ACC112 (cell line): Measurements from ENCODE around the gene OR6X1.

ENCODE experiments used
- H2AFZ ChIP-seq: fragments of 200-600 bp; sonication (generic); one replicate; pipeline ENCODE4 v1.6.0; 2017; ENCODE audit warnings: antibody characterized with exemption, low read length; ENCODE audit not compliant: unreplicated experiment
- H3K27ac ChIP-seq: fragments of 200-600 bp; sonication (generic); 2 replicates; pipeline ENCODE4 v1.5.1; 2014; ENCODE audit warnings: low read depth, mild to moderate bottlenecking, antibody characterized with exemption, low read length, moderate library complexity
- H3K27me3 ChIP-seq: fragments of 200-600 bp; sonication (generic); 2 replicates; pipeline ENCODE4 v1.6.1; 2014; ENCODE audit warnings: mild to moderate bottlenecking, antibody characterized with exemption, low read length, moderate library complexity, mixed read lengths; ENCODE audit not compliant: insufficient read depth
- H3K36me3 ChIP-seq: fragments of 200-600 bp; sonication (generic); 2 replicates; pipeline ENCODE4 v1.6.1; 2016; ENCODE audit warnings: mild to moderate bottlenecking, antibody characterized with exemption, low read length, moderate library complexity, mixed read lengths; ENCODE audit not compliant: insufficient read depth
- H3K4me1 ChIP-seq: fragments of 200-600 bp; sonication (generic); one replicate; pipeline ENCODE4 v1.6.1; 2016; ENCODE audit warnings: low read length, mixed read lengths; ENCODE audit not compliant: insufficient read depth, unreplicated experiment, control insufficient read depth
- H3K4me3 ChIP-seq: fragments of 200-600 bp; sonication (generic); 2 replicates; pipeline ENCODE4 v1.5.1; 2014; ENCODE audit warnings: mild to moderate bottlenecking, low read depth, low read length
- H3K79me2 ChIP-seq: fragments of 200-600 bp; sonication (generic); one replicate; pipeline ENCODE4 v1.6.0; 2016; ENCODE audit warnings: low read length; ENCODE audit not compliant: control insufficient read depth, unreplicated experiment, insufficient read depth

OR6X1 gene, protein sequence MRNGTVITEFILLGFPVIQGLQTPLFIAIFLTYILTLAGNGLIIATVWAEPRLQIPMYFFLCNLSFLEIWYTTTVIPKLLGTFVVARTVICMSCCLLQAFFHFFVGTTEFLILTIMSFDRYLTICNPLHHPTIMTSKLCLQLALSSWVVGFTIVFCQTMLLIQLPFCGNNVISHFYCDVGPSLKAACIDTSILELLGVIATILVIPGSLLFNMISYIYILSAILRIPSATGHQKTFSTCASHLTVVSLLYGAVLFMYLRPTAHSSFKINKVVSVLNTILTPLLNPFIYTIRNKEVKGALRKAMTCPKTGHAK

GRCh38 chr11:123754101-123754568, at the start of gene OR6X1:
OR6X1 (minus strand) TSS chr11:123754518; CDS start chr11:123754518, 0 bp downstream.
- no peaks in the 10 kb centered on the region for H3K36me3 ChIP-seq
- no peak within 1 kb of the TSS for H3K4me3 ChIP-seq
- H3K27ac ChIP-seq = no peak within 1 kb of the TSS
- H3K4me1 ChIP-seq = no peaks in the 10 kb centered on the region
- no peaks in the 10 kb centered on the region for H3K79me2 ChIP-seq
- peaks cover 85% of the 10 kb centered on the region for H3K27me3 ChIP-seq
- no peak within 1 kb of the TSS for H2AFZ ChIP-seq

DNA sequence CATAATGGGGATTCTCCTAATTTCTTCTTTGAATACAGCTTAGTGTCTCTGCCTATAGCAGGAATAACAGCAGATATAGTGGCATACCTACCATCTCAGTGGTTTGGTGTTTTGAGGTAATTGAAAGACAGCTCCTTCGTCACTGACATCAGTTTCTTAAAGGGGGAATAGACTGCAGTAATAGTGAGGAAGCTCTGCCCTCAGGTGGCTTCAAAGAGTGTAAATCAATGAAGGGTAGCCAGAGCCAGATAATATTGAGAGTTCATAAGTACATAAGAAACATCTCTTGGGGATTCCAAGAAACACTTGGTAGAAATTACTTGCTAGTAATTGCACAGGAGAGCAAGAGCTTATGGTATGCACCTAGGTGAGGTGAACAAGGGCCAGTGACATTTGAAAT, 47.4 kb upstream of the OR6X1 start:
- Histone ChIP-seq H3K4me1 (no peaks in the 10 kb centered on the region), H2AFZ (no peak overlapping the region), H3K27ac (no peak overlapping the region), H3K4me3 (no peak overlapping the region), H3K36me3 (no peaks in the 10 kb centered on the region), H3K27me3 (peaks cover 18% of the 10 kb centered on the region; the same call in 1 of the 2 replicates), H3K79me2 (no peaks in the 10 kb centered on the region)

DNA sequence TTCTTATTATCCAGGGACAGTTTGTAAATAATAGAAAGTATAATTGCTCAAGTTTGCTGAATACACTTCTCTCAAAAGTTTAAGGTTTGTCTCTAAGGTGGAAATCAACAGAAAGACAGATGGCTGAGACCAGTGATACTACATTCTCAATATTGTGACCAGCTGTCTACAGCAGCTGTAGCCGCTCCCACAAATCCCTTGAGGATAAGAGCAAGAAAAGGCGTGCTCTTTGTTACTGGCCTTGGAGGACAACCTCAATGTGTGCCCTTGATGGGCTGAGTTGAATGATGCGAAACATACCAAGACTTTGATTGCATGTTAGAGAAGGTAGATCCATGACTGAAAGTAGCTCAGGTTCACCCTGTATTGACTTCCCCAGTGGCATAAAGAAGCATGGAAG, 45.7 kb upstream of the OR6X1 start:
- no peak overlapping the region for H3K27ac ChIP-seq
- no peaks in the 10 kb centered on the region for H3K4me1 ChIP-seq
- H3K79me2 ChIP-seq = no peaks in the 10 kb centered on the region
- peaks cover 3% of the 10 kb centered on the region; the same call in 1 of the 2 replicates for H3K27me3 ChIP-seq
- H2AFZ ChIP-seq = no peak overlapping the region
- H3K36me3 ChIP-seq = no peaks in the 10 kb centered on the region
- H3K4me3 ChIP-seq = no peak overlapping the region

DNA sequence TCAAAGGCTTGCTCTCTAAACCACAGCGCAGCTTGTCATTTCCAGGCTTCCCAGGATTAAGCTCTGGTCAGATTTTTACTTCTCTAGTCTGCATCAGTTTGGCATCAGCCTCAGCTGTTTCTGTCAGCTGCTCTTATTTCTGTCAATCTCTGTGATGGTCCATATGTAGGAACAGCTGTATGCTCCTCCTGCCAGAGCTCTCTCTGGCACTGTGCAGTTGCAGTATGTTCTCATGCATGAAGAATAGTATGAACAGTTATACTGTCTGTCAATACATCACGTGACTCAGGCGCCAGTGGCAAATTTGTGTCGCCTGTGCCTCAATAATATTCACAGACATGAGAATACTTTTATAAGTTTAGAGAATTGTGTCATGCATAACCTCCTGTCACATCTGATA, 45.1 kb upstream of the OR6X1 start:
- Histone ChIP-seq H2AFZ (no peak overlapping the region), H3K27ac (no peak overlapping the region), H3K79me2 (no peaks in the 10 kb centered on the region), H3K27me3 (peaks cover 3% of the 10 kb centered on the region; the same call in 1 of the 2 replicates), H3K4me3 (no peak overlapping the region), H3K36me3 (no peaks in the 10 kb centered on the region), H3K4me1 (no peaks in the 10 kb centered on the region)

DNA sequence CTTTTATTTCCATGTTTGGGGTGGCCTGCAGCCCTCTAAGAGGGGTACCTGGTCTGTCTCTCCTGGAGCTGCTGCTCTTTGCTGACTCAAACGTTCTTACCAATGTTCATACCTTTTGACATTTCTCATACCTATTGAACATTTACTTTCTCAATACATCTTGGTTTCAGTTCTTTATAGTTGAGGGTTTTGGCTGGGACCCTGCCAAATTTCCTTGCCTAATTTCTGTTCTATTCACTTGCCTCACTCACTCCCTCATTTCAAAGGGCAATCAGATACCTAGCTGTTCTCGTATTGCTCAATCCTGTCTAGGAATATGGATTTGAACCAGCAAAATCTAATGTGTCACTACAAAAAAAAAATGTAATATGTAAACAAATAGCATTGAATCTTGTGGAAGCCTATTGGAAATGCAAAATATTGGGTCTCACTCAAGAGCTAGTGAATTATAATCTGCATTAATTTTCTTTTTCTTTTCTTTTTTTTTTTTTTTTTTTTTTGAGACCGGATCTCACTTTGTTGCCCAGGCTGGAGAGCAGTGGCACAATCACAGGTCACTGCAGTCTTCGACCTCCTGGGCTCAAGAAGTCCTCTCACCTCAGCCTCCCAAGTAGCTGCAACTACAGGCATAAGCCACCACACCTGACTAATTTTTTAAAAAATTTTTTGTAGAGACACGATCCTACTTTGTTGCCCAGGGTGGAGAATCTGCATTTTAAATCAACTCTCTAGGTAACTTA, 44.4 kb upstream of the OR6X1 start:
- no peak overlapping the region for H2AFZ ChIP-seq
- H3K36me3 ChIP-seq = no peaks in the 10 kb centered on the region
- H3K79me2 ChIP-seq = no peaks in the 10 kb centered on the region
- no peaks in the 10 kb centered on the region for H3K4me1 ChIP-seq
- no peak overlapping the region for H3K4me3 ChIP-seq
- no peak overlapping the region for H3K27ac ChIP-seq
- H3K27me3 ChIP-seq = peaks cover 3% of the 10 kb centered on the region; the same call in 1 of the 2 replicates

GRCh38 chr11:123798079-123798478, 43.8 kb upstream of the OR6X1 start:
- Histone ChIP-seq H3K27ac (no peak overlapping the region), H3K4me3 (no peak overlapping the region), H2AFZ (no peak overlapping the region), H3K27me3 (peaks cover 3% of the 10 kb centered on the region; the same call in 1 of the 2 replicates), H3K36me3 (no peaks in the 10 kb centered on the region), H3K4me1 (no peaks in the 10 kb centered on the region), H3K79me2 (no peaks in the 10 kb centered on the region)

- Histone ChIP-seq H3K36me3 (no peaks in the 10 kb centered on the region), H3K4me1 (no peaks in the 10 kb centered on the region), H3K27me3 (peaks cover 3% of the 10 kb centered on the region; the same call in 1 of the 2 replicates), H2AFZ (no peak overlapping the region), H3K27ac (no peak overlapping the region), H3K4me3 (no peak overlapping the region), H3K79me2 (no peaks in the 10 kb centered on the region)
Measured at GRCh38 chr11:123797541-123797940, 43.2 kb upstream of the OR6X1 start.

- no peak overlapping the region for H3K27ac ChIP-seq
- H3K36me3 ChIP-seq = no peaks in the 10 kb centered on the region
- H2AFZ ChIP-seq = no peak overlapping the region
- H3K27me3 ChIP-seq = peaks cover 3% of the 10 kb centered on the region; the same call in 1 of the 2 replicates
- no peaks in the 10 kb centered on the region for H3K79me2 ChIP-seq
- H3K4me1 ChIP-seq = no peaks in the 10 kb centered on the region
- no peak overlapping the region for H3K4me3 ChIP-seq
Measured at GRCh38 chr11:123797114-123797513, 42.8 kb upstream of the OR6X1 start.

DNA sequence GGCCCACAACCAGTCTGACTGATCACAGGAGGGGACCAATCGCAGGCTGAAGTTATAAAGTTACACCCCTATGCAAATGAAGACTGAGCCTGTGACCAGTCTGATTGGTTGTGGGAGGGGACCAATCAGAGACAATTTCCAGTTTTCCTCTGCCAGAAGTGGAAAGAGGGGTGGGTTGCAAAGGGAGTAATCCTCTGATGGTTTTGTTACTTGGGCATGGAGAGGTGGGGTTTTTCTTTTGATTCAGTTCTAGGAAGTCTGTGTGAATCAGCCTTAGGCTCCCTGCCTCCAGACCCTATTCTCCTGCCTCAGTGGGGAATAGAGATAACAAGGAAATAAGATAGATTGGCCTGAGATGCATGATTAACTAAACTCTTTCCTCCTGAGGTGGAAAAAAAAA, 41.9 kb upstream of the OR6X1 start:
- Histone ChIP-seq H2AFZ (no peak overlapping the region), H3K27me3 (peaks cover 3% of the 10 kb centered on the region; the same call in 1 of the 2 replicates), H3K27ac (no peak overlapping the region), H3K36me3 (no peaks in the 10 kb centered on the region), H3K79me2 (no peaks in the 10 kb centered on the region), H3K4me1 (no peaks in the 10 kb centered on the region), H3K4me3 (no peak overlapping the region)

- Histone ChIP-seq H3K79me2 (no peaks in the 10 kb centered on the region), H3K36me3 (no peaks in the 10 kb centered on the region), H3K4me3 (no peak overlapping the region), H3K4me1 (no peaks in the 10 kb centered on the region), H3K27me3 (peaks cover 3% of the 10 kb centered on the region; the same call in 1 of the 2 replicates), H3K27ac (no peak overlapping the region), H2AFZ (no peak overlapping the region)
Measured at GRCh38 chr11:123783536-123783935, 29.2 kb upstream of the OR6X1 start.
